Measurements from ENCODE around the gene HES4. TPM values are rescaled to one million over a fixed set of nuclear protein-coding genes. Genes with fewer than 3 reads are reported as not detected.
A peak's percentile ranks its signal among the peaks of the same experiment; 100 is the strongest.
"Not testable (repeated sequence)": the region's sequence is repeated elsewhere in the genome, so short reads cannot be mapped to it uniquely, and the experiment has no call there.

Gene HES4
- total RNA-seq, 1 donor from 2014 or later: 36.7 TPM

DNA sequence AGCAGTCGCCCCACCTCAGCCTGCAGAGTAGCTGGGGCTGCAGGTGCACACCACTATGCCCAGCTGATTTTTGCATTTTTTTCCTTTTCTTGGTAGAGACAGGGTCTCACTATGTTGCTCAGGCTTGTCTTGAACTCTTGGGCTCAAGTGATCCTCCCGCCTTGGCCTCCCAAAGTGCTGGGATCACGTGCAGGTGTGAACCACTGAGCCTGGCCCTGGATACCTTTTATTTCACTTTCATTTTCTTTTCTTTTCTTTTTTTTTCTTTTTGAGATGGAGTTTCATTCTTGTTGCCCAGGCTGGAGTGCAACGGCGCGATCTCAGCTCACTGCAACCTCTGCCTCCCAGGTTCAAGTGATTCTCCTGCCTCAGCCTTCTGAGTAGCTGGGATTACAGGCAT lies 8.6 kb downstream of the HES4 start:
- DNase-seq (ENCODE audit: missing footprints): peak; percentile 7
- intact Hi-C loops (cut with DNase I); ATAC-seq: not testable (repeated sequence)

DNA sequence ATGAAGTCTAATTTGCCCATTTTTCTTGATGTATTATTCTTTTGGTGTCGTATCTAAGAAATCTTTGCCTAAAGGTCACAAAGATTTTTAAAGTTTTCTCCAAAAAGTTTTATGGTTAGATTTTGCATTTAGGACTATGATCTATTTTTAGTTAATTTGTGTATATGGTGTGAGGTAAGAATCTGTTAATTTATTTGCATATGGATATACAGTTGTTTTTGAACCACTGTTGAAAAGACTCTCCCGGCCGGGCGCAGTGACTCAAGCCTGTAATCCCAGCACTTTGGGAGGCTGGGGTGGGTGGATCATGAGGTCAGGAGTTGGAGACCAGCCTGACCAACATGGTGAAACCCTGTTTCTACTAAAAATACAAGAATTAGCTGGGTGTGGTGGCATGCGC lies 11.8 kb downstream of the HES4 start:
- ATAC-seq; intact Hi-C loops (cut with DNase I): not testable (repeated sequence)
- peak; percentile 51 for DNase-seq (ENCODE audit: missing footprints)

DNA sequence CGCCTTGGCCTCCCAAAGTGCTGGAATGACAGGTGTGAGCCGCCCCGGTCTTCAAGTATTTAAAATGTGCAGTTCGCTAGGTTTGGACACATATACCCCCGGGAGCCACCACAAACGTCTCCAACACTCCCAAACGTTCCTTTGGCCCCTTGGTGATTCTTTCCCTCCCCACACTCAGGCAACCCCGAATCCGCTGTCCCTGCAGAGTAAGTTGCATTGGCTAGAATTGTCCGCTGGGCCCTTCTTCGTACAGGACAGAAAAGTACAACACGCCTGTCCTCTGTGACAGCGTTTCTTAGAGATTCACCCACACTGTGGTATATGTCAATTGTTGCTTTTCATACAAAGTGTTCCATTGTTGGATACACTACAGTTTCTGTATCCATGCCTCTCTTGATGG lies 14.8 kb downstream of the HES4 start:
- ATAC-seq (no peak), DNase-seq (ENCODE audit: missing footprints) (peak; percentile 54)
- intact Hi-C loops (cut with DNase I): loop anchor here (2.0 kb wide), 1 partner anchor 80 kb away; no protein-coding TSS in a partner anchor

DNA sequence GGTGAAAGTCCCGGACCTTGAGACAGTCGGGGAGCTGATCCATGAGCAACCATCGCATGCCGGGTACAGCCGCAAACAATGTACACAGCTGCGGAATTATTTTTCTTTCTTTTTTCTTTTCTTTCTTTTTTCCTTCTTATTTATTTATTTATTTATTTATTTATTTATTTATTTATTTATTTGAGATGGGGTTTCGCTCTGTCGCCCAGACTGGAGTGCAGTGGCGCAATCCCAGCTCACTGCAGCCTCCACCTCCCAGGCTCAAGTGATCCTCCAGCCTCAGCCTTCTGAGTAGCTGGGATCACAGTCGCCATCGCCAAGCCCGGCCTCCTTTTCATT lies 15.5 kb downstream of the HES4 start:
- intact Hi-C loops (cut with DNase I): loop anchor here (2.0 kb wide), 1 partner anchor 80 kb away; no protein-coding TSS in a partner anchor
- ATAC-seq (no peak), DNase-seq (ENCODE audit: missing footprints) (peak; percentile 53)

DNA sequence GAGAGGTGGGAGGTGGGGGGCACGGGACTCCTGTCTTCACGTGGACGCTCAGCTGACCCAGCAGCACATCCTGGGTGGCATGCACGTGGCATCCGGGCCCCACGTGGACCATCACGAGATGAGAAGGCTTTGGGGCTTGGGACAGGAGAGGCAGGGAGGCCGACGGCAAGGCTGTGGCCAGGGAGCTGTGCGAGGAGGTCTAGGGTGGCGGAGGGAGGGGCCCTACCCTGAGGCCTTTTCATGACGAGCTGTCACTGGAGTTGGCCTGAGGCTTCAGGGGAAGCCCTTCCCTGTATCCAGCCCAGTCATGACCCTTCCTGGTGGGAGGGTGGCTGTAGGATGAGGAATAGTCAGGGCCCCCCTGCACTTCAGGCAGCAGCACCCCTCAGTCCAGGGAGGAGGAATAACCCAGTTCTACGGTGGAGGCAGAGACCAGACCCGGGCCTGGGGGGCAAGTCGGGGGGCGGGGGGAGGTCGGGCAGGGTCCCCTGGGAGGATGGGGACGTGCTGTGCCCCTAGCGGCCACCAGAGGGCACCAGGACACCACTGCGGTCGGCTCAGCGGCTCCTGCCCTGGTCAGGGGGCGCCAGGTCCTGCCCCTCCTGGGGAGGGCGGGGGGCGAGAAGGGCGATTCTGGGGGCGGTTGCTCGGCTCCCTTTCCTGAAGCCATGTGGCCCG lies 16.0 kb downstream of the HES4 start:
- intact Hi-C loops (cut with DNase I): loop anchor here (2.0 kb wide), 1 partner anchor 81 kb away; no protein-coding TSS in a partner anchor
- DNase-seq (ENCODE audit: missing footprints) (peak; percentile 79), ATAC-seq (no peak)

DNA sequence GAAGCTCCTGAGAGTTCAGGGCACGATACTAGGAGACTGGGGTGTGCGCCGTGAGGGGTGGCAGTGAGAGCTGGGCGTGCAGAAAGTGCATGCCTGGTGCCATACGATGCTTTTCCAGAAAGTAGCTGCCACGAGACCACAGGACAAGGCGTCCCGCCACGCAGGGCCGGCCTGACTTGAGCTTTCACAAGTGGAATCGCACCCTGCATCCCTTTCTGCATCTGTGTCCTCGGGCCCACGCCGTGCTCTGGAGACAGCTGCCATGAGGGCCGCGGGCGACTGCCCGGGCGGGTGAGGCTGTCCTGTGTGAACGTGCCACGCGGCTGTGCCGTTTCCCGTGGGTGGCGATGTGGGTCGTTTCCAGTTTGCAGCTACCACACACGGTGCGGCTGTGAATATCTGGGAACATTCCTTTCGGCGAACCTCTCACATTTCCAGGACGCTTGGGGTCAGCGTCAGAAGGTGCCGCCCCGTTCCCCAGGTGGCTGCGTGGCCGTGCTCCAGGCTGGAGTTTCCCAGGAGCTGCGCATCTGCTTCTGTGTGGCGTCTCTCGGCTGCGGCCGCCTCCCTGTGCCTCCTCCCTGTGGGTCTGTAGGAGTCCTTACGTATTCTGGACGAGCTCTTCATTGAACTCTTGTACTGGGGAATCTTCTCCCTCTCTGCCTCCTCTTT lies 17.0 kb downstream of the HES4 start:
- ATAC-seq (no peak), DNase-seq (ENCODE audit: missing footprints) (peak; percentile 63)
- intact Hi-C loops (cut with DNase I): no loop called here

DNA sequence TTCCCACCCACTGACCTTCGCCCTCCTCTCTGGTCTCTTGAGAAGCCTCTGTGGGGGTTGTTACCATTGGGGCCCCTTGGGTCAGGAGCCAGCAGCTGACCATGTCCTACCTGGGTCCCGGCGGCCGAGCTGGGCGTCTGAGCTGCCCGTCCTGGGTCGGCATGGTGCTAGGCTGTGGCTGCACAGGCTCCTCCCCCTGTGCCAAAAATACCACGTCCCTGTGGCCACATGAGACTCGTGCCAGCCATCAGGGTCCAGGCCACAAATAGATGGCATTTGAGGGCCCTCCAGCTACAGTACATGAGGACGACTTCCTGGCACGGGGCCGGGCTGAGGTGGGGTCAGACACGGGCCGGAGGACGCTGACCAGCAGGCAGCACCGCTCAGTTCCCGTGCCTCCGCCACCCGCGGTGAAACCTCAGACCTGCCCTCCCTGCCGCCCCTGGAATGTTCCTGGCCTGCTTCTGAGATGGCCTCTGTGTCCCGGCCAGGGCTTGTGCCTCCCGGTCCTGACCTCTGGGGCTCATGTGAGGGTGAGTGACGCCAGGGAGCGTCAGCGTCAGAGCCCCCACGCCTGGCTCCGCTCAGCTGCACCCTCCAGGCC lies 17.8 kb downstream of the HES4 start, which contains the start of gene PERM1:
Gene PERM1 (minus strand): TSS at position 139 of the 604 bp plus-strand sequence. CDS start 1,064 bp downstream, outside the sequence.
- intact Hi-C loops (cut with DNase I): no loop called here
- ATAC-seq: peak; percentile 74

DNA sequence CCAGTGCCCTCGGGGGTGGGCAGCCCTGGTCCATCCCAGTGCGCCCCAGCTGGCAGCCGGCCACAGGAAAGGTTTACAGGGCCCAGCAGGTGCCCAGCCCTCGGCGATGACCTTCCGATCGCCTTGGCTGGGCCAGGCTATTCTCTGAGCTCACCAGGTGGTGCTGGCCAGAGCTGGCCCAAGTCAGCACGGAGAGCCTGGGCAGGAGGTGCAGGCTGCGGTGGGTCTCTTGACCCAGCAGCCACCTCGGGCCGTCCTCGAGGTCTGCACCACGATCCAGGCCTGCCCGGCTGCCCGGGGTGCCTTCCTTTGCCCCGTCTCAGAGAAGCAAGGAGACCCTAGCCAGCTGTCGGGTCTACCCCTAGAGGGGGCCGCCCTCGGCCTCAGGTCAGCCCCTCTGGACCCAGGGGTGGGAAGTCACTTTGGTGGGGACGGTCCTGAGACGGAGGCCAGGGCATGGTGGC lies 18.4 kb downstream of the HES4 start:
- intact Hi-C loops (cut with DNase I): no loop called here
- peak; percentile 1 for ATAC-seq
- peak; percentile 65 for DNase-seq (ENCODE audit: missing footprints)

More for the DNA sequence above, 17.8 kb downstream of the HES4 start, which contains the start of gene PERM1:
- peak; percentile 86 for DNase-seq (ENCODE audit: missing footprints)

DNA sequence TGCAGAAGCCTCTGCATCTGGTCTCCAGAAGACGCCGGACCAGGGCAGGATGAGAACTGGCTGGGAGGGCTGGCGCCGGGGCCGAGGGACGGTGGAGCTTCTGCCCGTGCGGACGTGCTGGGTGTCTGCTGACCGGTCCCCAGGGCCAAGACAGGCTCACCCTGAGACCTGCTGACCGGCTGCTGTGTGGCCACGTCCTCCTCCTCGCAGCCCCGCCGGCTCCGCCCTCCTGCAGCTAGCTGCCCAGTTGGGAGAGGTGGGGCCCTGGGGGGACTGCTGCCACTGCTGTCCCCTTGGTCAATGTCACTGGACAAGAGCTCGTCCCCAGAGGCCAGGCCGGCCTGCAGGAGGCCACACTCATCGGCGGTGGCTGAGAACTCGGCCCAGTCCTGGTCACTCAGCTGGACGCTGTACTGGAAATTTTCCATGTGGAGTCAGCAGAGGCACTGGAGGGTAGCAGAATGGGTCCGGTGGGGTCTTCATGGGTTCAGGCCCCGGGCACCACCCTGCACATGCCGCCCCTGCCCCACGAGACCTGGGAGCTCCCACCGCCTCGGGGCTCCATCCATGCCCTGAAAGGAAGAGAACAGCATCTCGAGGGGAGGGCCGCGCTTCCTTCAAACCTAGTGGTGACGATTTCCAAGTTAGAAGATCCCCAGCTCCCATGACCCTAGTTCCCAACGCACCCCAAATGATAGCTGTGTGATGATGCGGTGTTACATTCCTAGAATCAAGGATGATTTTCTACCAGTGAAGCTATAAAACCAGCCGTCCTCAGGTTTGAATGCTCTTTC lies 19.1 kb downstream of the HES4 start:
- intact Hi-C loops (cut with DNase I): loop anchor here (1.0 kb wide), 1 partner anchor 19 kb away; no protein-coding TSS in a partner anchor
- ATAC-seq (peak; percentile 71), DNase-seq (ENCODE audit: missing footprints) (peak; percentile 82)

DNA sequence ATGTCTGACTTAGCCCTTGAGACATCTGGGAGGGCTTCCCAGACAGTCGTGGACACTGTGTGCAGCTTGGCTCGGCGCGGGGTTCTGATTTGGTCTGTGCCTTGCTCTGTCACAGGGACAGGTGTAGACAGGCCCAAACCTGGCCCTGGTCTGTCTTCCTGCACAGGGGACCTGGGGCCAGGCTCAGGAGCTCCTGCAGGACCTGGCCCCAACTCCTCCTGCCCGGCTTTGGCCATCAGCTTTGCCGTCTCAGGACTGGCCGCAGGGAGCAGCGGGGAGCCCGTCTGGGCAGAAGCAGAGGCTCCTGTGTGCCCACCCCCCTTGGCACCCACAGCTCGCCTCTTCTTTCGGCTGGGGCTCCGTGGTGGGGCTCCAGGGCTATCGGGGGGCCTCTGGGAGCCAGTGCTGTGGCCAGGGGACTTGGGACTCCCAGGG lies 19.7 kb downstream of the HES4 start:
- intact Hi-C loops (cut with DNase I): loop anchor here (1.0 kb wide), 1 partner anchor 19 kb away; no protein-coding TSS in a partner anchor
- DNase-seq (ENCODE audit: missing footprints) (peak; percentile 61), ATAC-seq (no peak)

DNA sequence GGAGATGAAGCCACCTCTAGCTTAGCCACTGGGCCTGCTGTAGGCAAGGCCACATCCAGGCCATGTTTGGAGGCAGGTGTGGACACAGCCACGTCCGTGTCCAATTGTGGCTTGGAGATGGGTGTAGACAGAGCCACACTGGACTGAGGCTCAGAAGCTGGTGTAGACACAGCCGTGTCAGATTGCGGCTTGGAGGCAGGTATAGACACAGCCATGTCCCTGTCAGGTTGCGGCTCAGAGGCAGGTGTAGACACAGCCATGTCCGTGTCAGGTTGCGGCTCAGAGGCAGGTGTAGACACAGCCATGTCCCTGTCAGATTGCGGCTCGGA lies 20.2 kb downstream of the HES4 start:
- intact Hi-C loops (cut with DNase I): loop anchor here (1.0 kb wide), 1 partner anchor 20 kb away; no protein-coding TSS in a partner anchor
- DNase-seq (ENCODE audit: missing footprints) (no peak), ATAC-seq (no peak)

DNA sequence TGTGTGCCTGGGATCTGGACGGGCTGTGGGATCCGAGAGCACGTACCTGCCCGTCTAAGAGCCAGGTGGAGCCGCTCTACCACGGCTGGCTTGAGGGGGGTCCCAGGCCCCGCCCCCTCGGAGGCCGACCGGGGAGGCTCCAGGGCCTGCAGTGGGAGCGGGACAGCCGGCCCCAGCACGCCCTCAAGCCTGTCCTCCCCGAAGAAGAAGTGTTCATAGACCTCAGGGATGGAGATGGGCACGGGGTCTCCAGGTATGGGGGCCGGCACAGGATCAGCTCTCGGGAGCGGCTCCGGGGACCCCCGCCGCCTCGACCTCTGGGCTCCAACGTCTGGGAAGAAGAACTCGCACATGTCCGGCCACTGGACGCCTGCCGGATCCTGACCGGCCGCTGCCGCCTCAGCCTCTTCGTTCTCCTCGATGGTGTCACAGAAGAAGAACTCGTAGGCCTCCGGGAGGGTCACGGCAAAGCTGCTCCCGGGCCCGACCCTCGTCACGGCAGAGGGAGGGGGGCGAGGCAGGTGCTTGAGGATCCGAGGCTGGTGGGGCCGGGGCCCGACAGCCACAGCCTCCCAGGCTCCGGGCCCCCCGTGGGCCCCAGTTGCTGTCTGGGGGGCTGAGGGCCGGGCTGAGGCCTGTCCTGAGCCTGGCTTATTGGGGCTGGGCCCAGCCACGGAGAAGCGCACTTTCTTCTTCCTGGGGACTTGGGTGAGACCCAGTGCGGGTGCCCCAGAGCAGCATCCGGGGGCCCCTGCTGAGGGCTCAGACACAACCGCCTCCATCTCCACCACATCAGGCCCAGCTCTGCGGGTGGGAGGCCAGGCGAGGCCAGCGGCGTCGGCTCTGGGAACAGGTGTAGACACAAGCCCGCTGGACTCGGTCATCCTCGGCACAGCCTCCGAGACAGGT lies 20.8 kb downstream of the HES4 start:
- ATAC-seq (no peak), DNase-seq (ENCODE audit: missing footprints) (peak; percentile 53)
- intact Hi-C loops (cut with DNase I): no loop called here

DNA sequence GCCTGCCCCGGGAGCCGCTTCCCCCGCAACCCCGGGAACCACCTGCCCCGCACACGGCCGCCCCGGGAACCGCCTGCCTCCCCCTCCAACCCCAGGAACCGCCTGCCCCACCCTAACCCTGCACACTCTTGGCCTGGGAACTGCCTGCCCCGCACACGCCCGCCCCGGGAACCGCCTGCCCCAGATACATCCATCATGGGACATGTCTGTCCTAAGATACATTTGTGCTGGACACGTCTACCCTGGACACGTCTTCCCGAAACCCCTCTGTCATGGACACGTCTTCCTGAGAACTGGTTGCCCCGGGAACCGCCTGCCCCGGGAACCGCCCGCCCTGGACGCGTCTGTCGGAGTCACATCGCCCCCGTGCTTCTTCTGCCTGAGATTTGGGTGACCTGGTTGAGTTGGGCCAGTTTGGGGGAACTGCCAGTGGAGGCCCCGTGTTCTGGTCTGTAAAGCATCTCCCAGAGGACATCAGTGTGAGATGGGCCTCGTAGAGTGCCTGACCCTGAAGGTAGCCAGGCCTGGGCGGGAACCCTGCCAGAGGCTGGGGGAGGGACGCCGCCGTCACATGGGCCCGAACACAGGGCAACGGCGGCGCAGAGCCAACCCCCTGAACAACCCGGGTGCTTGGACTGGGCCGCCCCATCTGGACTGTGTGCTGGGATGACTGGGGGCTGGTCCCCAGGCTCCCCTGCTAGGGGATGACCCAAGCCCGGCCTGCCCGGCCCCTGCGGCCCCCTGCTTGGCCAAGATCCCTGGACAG lies 21.6 kb downstream of the HES4 start:
- no peak for ATAC-seq
- intact Hi-C loops (cut with DNase I): no loop called here
- DNase-seq (ENCODE audit: missing footprints): peak; percentile 69

DNA sequence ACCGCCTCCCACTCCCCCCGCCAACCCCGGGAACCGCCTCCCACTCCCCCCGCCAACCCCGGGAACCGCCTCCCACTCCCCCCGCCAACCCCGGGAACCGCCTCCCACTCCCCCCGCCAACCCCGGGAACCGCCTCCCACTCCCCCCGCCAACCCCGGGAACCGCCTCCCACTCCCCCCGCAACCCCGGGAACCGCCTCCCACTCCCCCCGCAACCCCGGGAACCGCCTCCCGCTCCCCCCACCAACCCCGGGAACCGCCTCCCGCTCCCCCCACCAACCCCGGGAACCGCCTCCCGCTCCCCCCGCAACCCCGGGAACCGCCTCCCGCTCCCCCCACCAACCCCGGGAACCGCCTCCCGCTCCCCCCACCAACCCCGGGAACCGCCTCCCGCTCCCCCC lies 23.1 kb downstream of the HES4 start:
- ATAC-seq; intact Hi-C loops (cut with DNase I): not testable (repeated sequence)
- peak; percentile 69 for DNase-seq (ENCODE audit: missing footprints)

DNA sequence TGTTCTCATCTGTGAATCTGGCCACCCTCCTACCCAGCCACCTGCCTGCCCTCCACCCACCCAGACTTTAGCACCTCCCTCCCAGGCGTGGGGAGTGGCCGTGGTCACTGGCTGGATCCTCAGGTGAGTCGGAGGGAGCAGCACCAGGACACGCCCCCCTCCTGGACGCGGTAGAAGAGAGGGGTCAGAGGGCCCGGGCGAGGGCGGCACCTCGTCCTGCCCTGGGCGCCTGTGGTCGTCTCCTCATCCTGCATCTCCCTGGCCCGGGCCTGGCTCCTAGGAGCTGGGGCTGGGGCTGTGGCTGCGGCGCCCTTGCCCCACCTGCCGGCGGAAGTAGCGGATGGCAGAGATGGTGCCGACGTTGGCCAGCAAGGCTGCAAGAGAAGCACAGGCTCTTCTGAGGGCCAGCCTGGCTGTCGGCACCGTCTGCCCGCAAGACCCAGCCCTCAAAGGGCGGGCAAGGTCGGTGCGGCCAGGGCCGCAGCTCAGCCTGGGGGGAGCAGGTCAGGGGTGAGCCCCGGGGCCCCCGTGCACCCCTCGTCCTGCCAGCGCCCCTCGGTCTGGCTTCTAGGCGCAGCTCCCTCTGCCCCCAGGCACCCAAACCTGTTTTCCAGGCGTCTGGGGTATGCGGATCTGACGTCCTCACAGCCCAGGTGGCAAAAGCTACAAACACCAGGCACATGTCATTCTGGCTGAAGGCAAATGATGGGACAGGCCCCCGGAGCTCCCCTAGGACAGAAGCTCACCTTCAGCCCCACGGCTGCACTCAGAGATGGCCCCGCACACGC lies 23.8 kb downstream of the HES4 start:
- intact Hi-C loops (cut with DNase I): no loop called here
- no peak for ATAC-seq
- DNase-seq (ENCODE audit: missing footprints): no peak

DNA sequence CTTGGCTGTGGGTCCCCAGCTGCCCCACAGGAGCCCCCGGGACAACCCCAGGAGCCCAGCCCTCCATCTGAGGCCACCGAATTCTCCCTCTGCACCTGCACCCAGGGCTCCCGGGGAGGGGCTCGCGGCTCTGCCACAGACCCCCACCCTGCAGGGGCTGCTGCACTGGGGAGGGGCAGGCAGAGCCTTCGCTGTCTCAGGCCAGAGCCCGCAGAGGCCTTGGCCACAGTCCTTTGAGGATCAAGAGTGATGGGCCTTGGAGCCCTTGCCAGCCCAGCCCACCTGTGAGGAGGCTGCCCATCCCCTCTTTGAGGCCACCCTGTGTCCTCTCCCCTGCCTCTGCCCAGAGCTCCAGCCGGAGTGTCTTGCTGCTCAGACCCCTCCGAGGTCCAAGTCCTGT lies 24.5 kb downstream of the HES4 start:
- DNase-seq (ENCODE audit: missing footprints): no peak
- intact Hi-C loops (cut with DNase I): no loop called here
- ATAC-seq: no peak

Measured in Right ventricle myocardium inferior (tissue), 1 donor.